ENCODE data around the gene SV2A. TPM values are rescaled to one million over a fixed set of nuclear protein-coding genes. Genes with fewer than 3 reads are reported as not detected.
"Not testable (repeated sequence)": the region's sequence is repeated elsewhere in the genome, so short reads cannot be mapped to it uniquely, and the experiment has no call there.

The SV2A gene
- total and polyA plus RNA-seq, 2 donors (not counting 1 experiment from before 2014, with no cell fraction given), result 0.07 to 0.24 TPM

GRCh38 chr1:149886396-149887195 lies 31.0 kb downstream of the SV2A start:
- no peak overlapping the region for H3K4me3 Mint-ChIP-seq
- POLR2A ChIA-PET, result interaction anchor here (0.6 to 4.9 kb wide), 23 partner anchors 9 to 1395 kb away, joined by 3 to 51 read pairs (median 5); partner anchors contain the start of genes APH1A, BOLA1, FALEC and MCL1
- Histone ChIP-seq H3K4me2 (replicated peaks; ENCODE audit: low read depth, low read length, poor library complexity, severe bottlenecking) (peak overlapping the region; percentile 91), H4K20me1 (ENCODE audit: control insufficient read depth, insufficient read depth, low read length, poor library complexity, severe bottlenecking) (peaks cover 29% of the 10 kb centered on the region), H3K27ac (ENCODE audit: low read length in 2 of 2) (peak overlapping the region; percentile 89 to 94), H3K4me1 (ENCODE audit: control insufficient read depth in 2 of 2, insufficient read depth in 2 of 2, low read length in 2 of 2) (peaks cover 23 to 33% of the 10 kb centered on the region in 2 donors), H3K27me3 (replicated peaks in 1 of 4; ENCODE audit: control extremely low read depth in 1 of 4, control insufficient read depth in 3 of 4, insufficient read depth in 4 of 4, low read length in 3 of 4) (no peaks in the 10 kb centered on the region), H3K79me2 (ENCODE audit: control insufficient read depth, insufficient read depth, low read length) (peaks cover 38% of the 10 kb centered on the region), H3K4me3 (ENCODE audit: control extremely low read depth in 1 of 5, extremely low read depth in 1 of 5, insufficient read depth in 1 of 5, low read depth in 2 of 5, low read length in 4 of 5) (peak overlapping the region; percentile 84 to 97 (median 92)), H3K9me3 (ENCODE audit: control extremely low read depth in 1 of 3, control insufficient read depth in 2 of 3, insufficient read depth in 1 of 3, low read length in 2 of 3) (peaks cover 0 to 5% (median 0%) of the 10 kb centered on the region in 3 donors), H3K36me3 (replicated peaks in 1 of 2; ENCODE audit: control extremely low read depth in 1 of 2, control insufficient read depth in 1 of 2, extremely low read depth in 1 of 2, insufficient read depth in 2 of 2, low read length in 1 of 2) (peaks cover 0 to 4% of the 10 kb centered on the region in 2 experiments), H3K9ac (ENCODE audit: low read length) (peak overlapping the region; percentile 83), H2AFZ (ENCODE audit: insufficient read depth, low read depth, low read length, poor library complexity, severe bottlenecking) (peak overlapping the region; percentile 30)
- H3K4me1 Mint-ChIP-seq, result peaks cover 11% of the 10 kb centered on the region
- no peaks in the 10 kb centered on the region for H3K9me3 Mint-ChIP-seq (ENCODE audit: insufficient read depth)
- no peak overlapping the region for H3K27ac Mint-ChIP-seq
- DNase-seq (peak; percentile 98), ATAC-seq (ENCODE audit: low read depth) (peak; percentile 73)
- intact Hi-C loops (cut with micrococcal nuclease), result no loop called here
- H3K27me3 Mint-ChIP-seq, result no peaks in the 10 kb centered on the region
- CTCF ChIA-PET, result interaction anchor here (0.7 to 2.5 kb wide), 5 partner anchors 41 to 301 kb away, joined by 4 to 14 read pairs (median 8); partner anchors contain the start of gene SF3B4
- 0% methylated on average over 53 of the region's 62 CpGs for WGBS (ENCODE audit: insufficient coverage)
- TF ChIP-seq EZH2 (IDR thresholded peaks at IDR 0.05; ENCODE audit: borderline replicate concordance, insufficient read depth, low read depth, low read length, poor library complexity, severe bottlenecking) (no peak), CTCF (IDR thresholded peaks at IDR 0.05) (no peak)

GRCh38 chr1:149886121-149886395 lies 31.6 kb downstream of the SV2A start:
- peaks cover 23 to 33% of the 10 kb centered on the region in 2 donors for H3K4me1 ChIP-seq (ENCODE audit: control insufficient read depth in 2 of 2, insufficient read depth in 2 of 2, low read length in 2 of 2)
- ChIA-PET POLR2A (interaction anchor here (0.6 to 4.9 kb wide), 12 partner anchors 9 to 1441 kb away, joined by 3 to 51 read pairs (median 10); partner anchors contain the start of genes APH1A, BOLA1 and SF3B4), CTCF (interaction anchor here (0.7 to 2.5 kb wide), 2 partner anchors 42 to 301 kb away, joined by 4 to 14 read pairs; no protein-coding TSS in a partner anchor)
- H4K20me1 ChIP-seq (ENCODE audit: control insufficient read depth, insufficient read depth, low read length, poor library complexity, severe bottlenecking), result peaks cover 29% of the 10 kb centered on the region
- DNase-seq; intact Hi-C loops (cut with micrococcal nuclease); H3K27me3 Mint-ChIP-seq; H3K27ac Mint-ChIP-seq; H3K9me3 ChIP-seq (ENCODE audit: control extremely low read depth in 1 of 3, control insufficient read depth in 2 of 3, insufficient read depth in 1 of 3, low read length in 2 of 3); H2AFZ ChIP-seq (ENCODE audit: insufficient read depth, low read depth, low read length, poor library complexity, severe bottlenecking); H3K4me3 Mint-ChIP-seq; H3K9me3 Mint-ChIP-seq (ENCODE audit: insufficient read depth); H3K36me3 ChIP-seq (replicated peaks in 1 of 2; ENCODE audit: control extremely low read depth in 1 of 2, control insufficient read depth in 1 of 2, extremely low read depth in 1 of 2, insufficient read depth in 2 of 2, low read length in 1 of 2); H3K27me3 ChIP-seq (replicated peaks in 1 of 4; ENCODE audit: control extremely low read depth in 1 of 4, control insufficient read depth in 3 of 4, insufficient read depth in 4 of 4, low read length in 3 of 4); ATAC-seq (ENCODE audit: low read depth): not testable (repeated sequence)
- H3K27ac ChIP-seq (ENCODE audit: low read length in 2 of 2), result peak overlapping the region; percentile 86 to 89
- peak overlapping the region; percentile 83 for H3K9ac ChIP-seq (ENCODE audit: low read length)
- peaks cover 12% of the 10 kb centered on the region for H3K4me1 Mint-ChIP-seq
- WGBS (ENCODE audit: insufficient coverage), result 0% methylated on average over 9 of the region's 19 CpGs
- peaks cover 39% of the 10 kb centered on the region for H3K79me2 ChIP-seq (ENCODE audit: control insufficient read depth, insufficient read depth, low read length)
- peak overlapping the region; percentile 91 for H3K4me2 ChIP-seq (replicated peaks; ENCODE audit: low read depth, low read length, poor library complexity, severe bottlenecking)
- H3K4me3 ChIP-seq (ENCODE audit: control extremely low read depth in 1 of 5, extremely low read depth in 1 of 5, insufficient read depth in 1 of 5, low read depth in 2 of 5, low read length in 4 of 5), result peak overlapping the region; percentile 81 to 97 (median 84)

Data from B cell (primary cell).